ENCODE results near the gene HES1. TPM values are rescaled to one million over a fixed set of nuclear protein-coding genes. Genes with fewer than 3 reads are reported as not detected.

Gene HES1
- total RNA-seq, 1 donor from 2014 or later, result 100 TPM

DNA sequence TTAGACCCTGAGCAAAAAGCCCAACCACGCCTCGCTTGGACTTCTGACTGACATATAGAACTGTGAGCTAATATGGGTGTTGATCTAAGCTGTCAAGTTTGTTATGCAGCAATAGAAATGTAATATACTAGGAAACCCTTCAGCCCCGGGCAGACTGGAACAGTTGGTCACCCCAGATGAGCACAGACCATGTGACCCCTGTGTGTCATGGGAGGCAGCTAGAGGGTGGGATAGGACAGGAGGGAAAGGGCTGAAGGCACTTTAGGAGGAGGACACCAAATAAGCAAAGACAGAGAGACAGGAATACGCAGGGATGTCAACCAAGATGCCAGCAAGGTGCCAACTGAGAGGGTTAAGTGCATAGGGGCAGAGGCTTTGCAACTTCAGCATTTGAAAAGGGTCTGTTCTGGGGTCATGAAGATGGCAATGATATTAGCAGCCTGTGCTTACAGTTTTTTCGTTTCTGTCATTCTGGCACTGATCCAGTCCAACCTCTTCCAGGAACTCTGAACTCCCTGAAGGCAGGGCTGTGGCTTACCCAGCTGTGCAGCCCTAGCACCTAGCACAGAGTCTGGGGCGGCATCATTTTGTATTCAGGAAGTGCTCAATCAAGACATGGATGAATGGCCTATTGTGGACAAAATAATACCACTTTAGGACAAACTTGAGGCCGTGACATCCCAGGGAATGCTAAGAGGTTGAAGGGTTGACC is 51.4 kb downstream of the HES1 start:
- Mint-ChIP-seq H3K4me1 (ENCODE audit: unreplicated experiment) (peaks cover 30% of the 10 kb centered on the region), H3K27ac (peak overlapping the region; percentile 63), H3K9me3 (peaks cover 4% of the 10 kb centered on the region), H3K27me3 (no peaks in the 10 kb centered on the region), H3K4me3 (peak overlapping the region; percentile 70), H3K36me3 (no peaks in the 10 kb centered on the region)
- TF ChIP-seq, protein P1, sequence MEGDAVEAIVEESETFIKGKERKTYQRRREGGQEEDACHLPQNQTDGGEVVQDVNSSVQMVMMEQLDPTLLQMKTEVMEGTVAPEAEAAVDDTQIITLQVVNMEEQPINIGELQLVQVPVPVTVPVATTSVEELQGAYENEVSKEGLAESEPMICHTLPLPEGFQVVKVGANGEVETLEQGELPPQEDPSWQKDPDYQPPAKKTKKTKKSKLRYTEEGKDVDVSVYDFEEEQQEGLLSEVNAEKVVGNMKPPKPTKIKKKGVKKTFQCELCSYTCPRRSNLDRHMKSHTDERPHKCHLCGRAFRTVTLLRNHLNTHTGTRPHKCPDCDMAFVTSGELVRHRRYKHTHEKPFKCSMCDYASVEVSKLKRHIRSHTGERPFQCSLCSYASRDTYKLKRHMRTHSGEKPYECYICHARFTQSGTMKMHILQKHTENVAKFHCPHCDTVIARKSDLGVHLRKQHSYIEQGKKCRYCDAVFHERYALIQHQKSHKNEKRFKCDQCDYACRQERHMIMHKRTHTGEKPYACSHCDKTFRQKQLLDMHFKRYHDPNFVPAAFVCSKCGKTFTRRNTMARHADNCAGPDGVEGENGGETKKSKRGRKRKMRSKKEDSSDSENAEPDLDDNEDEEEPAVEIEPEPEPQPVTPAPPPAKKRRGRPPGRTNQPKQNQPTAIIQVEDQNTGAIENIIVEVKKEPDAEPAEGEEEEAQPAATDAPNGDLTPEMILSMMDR (conservative IDR thresholded peaks at IDR 0.05), result no peak
- DNase-seq (ENCODE audit: extremely low spot score, unreplicated experiment), result no peak

Other genes starting within 250 kb of the HES1 start
- not detected in 2 replicates for gene CPN2, start 215.2 kb downstream of the HES1 start, total RNA-seq (ENCODE audit: low replicate concordance)
- gene LRRC15, start 233.6 kb downstream of the HES1 start, total RNA-seq (ENCODE audit: low replicate concordance), result 0.05 and 0.07 TPM in 2 replicates

All from type B pancreatic cell (in vitro differentiated cells).